CD4-positive, alpha-beta T cell treated with Interleukin-21 for 1 hour (primary cell): ENCODE data around the gene NSG2.
"Not testable (repeated sequence)": the region's sequence is repeated elsewhere in the genome, so short reads cannot be mapped to it uniquely, and the experiment has no call there.

Experiments used
- DNase-seq: peaks from one replicate; pipeline ENCODE4 v3.0.0-alpha.2; 2020

Gene NSG2

DNA sequence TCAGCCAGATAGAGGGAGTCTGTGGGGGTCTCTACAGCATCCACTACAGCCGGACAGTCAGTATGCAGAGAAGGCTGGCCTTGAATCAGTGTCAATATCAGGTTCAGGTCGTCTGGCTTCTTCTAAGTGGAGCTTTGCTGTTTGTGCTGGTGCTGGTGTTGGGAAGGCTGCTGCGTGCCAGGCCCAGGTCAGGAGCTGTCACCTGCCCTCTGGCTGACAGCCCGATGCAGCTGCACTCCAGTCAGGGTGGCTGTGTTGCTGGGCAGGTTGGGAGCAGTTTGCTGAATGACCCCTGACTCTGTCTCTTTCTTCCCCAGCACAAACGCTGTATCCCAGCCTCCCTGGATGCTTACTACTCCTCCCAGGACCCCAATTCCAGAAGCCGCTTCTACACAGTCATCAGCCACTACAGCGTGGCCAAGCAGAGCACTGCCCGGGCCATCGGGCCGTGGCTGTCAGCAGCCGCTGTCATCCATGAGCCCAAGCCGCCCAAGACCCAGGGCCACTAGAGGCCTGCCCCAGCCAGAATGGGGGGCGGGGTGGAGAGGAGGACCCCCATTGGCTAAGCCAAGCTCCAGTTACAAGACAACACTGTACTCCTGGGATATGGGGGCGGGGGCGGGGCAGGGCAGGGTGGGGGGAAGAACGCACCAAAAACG lies 61.6 kb downstream of the NSG2 start:
- no peak for DNase-seq

DNA sequence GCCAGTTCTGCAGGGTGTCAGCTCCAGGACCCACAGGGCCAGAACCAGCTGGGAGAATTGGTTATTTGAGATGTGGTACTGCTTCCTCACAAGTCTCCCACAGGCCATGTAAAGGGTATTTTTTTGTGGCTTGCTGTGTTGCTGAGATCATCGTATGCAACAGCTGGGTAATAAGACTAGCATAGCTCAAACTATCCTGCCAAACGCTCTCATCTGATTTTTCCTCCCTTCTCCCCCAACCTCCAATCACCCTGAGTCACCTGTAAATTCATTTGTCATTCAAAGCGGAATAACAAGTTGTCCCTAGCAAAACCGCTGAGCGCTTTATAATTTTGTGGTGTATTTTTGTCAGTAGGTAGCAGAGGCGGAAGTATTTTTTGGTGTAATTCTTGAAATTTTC lies 63.2 kb downstream of the NSG2 start:
- no peak for DNase-seq

DNA sequence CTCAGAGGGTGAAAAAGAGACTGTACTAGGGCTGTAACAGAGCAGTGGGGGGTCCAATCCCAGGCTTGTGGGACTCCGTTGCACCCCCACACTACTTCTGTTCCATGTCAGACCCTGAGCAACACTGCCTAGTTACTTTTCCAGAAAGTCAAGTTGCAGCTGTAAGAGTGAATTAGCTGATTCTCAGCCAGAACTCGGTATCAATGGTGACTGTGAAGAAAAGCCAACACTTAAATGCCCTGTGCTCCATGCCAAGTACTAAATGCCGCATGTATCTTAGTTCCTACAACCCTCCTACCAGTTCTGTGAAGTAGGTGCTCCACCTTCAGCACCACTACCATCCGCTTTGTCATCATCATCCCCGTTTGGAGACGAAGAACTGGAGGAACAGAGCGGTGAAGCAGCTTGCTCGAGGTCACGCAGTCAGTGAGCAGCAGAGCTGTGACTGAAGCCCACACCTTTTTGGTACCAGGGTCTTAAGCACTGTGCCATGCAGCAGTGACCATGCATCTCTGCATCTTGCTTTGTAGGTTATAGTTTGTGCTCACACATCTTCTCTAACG lies 64.3 kb downstream of the NSG2 start:
- DNase-seq: no peak

DNA sequence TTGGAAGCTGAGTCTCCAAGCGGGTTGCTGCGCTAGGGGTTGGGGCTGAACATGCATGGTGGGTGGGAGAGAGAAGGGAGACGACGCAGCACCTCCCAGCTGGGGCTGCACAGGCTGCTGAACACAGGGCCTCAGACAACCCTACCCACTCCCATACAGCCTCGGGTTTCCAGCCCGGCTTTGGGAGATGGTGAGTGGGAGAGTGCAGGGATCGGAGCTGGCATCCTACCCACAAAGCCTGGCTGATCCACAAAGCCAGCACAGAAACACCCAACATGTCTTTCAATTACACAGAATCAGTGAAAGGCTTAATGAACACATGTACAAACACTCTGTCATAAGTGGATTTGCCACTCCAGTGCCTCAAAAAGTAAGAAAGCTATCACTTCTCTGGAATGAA lies 64.8 kb downstream of the NSG2 start:
- DNase-seq: no peak

DNA sequence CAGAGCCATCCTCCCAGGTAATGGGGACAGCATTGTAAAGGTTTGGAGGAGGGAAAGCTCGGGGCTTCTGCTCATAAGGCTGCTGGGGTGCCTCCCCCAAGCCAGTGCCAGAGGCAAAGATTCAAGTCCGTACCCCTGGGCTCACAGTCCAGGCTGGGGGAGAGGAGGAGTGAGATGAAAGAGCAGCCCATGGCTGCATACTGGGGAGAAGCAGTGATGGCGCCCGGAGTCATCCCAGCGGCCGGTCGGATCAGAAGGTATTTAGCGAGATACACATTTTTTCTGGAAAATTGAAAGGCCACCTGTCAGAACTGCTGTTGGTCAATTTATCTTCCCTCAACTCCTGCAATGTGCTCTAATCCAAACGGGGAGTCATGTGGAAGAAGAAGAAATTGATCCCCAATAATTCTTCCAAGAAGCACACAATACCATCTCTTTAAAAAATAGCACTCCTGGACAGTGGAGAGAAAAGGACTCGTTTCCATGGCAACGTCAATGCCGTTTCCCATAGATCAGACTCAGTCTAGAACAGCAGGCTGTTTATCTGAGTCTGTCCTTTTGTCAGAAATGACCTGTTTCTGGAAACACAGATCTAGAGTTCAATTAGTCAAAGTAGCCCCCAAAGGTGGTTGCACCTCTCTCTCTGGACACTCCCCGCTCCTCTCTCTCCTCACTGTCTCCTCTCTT lies 65.9 kb downstream of the NSG2 start:
- DNase-seq: no peak

DNA sequence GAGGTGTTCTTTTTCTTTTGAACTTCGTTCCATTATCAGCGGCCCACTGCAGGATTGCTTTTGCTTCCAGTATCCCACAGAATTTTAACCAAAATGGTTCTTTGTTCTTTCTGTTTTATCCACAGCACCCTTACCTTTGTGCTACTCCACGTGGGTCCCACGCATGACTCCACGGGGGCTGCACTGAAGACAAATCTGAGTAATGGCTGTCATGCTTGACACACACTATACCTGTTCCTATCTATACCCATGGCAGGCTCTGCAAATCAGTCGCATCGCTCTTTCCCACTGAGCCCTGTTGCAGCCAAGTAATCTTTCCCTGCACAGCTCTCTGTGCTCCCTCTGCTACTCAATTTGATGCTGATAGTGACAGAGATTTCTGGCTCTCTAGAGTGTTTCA lies 69.7 kb downstream of the NSG2 start:
- DNase-seq: no peak

DNA sequence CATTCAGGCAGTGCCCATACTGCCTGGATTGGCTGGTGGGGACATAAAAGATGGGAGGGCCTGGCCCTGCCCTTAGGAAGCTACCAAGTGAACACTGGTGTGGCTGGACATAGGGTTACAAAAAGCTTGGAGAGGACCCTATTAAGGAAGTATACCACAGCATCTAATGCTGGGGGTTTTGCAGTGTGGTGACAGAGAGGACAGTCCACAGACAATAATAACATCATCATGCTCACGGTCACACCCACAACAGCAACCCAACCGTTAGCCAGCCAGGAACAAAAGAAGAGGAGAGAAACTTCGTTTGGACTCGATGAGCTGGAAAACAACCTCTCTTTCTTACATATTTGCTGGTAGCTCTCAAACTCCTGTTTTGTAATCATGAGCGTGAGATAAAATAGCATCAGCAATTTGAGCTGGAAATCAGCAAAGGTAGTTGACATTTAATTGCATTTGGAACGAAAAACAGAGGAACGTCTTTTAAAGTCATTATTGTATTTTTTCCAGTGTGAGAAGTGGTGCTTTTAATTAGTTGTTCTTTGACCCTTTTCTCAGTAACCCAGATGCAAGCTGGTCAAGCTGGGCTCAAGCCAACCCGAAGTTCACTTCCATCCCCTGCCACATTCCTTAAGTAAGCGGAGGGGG lies 73.4 kb downstream of the NSG2 start:
- DNase-seq: no peak

DNA sequence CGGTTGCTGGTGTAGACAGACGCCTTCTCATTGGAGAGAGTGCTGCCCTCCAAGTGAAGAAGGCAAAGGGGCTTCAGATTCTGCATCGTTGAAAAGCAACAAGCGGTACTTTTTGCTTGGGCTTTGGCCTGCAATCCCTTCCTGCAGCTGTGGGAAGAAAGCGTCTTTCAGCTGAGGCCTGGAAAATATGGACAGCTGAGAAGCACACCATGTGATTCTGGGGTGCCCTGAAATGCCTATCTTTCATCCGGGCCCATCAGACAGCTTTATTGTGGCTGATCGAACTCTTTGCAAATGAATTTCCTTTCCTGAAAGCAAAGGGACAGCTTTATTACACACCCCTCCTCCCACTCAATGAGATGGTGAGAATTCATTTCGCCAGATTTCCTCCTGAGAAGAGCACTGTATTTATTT lies 74.0 kb downstream of the NSG2 start:
- DNase-seq: no peak

DNA sequence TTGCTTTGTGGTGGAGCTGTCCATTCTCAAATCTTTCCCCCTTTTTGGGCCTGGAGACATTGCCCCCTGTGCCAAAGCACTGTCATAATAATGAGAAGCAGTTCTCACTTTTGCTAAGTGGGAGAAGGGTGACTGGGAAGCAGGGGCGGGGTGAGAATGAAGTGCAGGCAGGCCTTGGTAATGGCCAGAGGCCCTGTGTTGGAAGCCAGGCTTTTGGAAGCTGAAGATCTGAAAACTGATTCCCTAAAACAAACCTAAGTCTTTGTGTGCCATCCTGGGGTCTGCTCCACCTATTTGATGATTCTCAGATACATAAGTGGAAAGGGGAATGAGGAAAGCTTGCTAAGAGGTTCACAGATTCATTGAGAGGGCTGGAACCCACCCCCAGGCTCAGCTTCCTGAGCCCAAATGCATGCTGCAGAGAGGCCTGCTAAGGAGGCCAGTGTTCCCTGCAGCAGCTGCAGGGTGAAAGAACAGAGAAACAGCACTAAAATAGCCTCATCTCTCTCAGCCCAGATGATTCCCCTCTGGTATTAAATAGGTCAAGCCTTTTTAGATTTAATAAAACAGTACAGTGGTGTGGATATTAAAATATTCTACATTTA lies 75.0 kb downstream of the NSG2 start:
- DNase-seq: no peak

DNA sequence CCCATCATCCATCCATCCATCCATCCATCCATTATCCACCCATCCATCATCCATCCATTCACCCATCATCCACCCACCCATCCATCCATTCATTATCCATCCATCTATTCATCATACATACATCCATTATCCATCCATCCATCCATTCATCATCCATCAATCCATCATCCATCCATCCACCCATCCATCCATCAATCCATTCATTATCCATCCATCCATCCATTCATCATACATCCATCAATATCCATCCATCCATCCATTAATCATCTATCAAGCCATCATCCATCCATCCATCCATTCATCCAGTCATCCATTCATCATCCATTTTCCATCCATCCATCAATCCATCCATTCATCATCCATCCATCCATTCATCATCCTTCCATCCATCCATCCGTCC lies 89.0 kb downstream of the NSG2 start:
- DNase-seq: no peak

DNA sequence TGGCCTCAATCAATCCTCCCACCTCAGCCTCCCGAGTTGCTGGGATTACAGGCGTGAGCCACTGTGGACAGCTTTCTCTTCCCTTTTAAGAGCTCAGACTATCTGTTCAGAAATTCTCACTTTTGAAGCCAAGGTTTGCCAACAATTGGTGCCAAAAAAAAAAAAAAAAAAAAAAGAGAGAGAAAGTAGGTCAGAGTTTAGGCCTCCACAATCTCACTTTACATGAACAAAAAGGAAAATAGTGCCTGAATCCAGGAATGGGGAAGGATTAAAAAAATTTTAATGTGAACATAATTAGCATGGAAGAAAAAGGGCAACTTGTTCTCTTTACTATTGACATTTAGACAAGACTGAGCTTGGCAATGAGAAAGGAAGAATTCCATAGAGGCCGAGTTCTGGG lies 94.1 kb downstream of the NSG2 start:
- DNase-seq: no peak

DNA sequence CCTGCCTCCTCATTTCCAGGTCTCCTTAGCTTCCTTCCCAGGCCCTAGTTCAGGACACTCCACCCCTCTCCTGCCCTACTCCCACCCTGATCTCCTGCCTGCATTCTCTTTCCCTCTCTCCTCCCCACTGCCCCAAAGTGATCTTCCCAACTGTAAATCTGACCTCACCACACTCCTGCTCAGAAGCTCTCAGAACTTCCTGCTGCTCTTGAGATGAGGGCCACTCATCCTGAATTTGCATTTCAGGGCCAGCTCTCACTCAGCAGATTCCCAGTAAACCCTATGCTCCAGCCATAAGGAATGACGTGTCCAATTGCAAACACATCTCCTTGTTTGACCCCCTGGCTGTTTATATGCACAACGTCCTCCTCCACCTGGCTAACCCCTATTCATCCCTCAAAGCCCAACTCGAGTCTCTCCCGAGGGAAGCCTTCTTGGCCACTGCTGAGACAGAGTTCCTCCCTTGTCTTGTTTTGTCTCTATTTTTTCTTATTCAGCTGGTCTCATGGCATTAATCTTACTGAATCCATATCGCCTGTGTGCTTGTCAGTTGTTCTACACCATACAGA lies 95.0 kb downstream of the NSG2 start:
- no peak for DNase-seq

DNA sequence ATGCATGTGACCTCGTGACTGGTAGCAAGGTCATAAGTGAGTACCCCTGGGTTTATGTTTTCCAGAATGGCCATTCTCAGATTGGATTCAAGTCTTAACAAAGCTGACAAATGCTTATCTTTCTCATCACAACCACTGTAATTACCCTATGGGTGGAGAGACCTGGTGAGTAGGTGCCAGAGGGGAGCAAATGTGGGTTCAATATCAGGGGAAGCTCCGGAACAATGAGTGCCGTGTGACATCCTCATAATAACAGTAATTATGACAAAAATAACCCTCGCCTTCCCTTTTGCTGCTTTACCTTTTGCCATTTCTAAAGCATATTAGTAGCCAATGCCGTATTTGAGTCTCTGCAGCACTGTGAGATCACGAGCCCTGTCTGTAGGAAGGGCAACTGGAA lies 95.9 kb downstream of the NSG2 start:
- no peak for DNase-seq

DNA sequence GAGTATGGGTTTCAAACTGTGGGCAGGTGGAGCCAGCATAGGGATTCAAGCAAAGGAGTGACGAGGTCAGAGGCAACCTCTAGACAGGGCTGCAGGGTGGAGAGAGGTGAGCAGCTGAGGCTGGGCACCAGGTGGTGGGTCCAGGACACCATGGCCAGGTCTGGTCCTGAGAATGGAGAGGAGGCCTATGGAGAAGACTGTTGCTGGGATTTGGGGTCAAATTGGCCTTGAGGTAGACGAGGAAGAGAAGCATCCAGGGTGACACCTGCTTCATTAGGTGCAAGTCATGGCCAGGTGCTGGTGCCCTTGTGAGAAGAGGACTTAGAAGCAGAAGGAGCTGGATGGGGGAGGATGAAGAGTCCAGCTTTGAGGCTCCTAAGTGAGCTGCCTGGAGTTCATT lies 99.6 kb downstream of the NSG2 start:
- DNase-seq: no peak

DNA sequence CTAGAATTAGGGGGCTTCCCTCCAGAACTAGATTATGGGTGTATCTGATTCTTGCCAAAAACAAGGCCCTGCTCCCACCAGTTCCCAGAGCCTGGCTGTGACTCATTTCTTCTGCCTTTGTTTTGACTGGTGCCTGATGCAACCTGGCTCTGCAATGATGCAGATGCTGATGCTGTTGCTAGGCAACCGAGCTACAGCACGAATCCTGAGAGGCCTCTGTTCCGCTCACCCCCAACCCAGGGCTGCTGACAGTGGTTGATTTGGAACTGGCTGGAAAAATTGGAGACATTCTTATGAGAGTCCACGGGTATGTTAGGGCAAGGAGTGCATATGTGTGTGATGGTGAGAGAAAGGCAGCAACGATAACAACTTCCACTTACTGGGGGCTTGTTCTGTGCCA lies 100.3 kb downstream of the NSG2 start:
- DNase-seq: no peak

DNA sequence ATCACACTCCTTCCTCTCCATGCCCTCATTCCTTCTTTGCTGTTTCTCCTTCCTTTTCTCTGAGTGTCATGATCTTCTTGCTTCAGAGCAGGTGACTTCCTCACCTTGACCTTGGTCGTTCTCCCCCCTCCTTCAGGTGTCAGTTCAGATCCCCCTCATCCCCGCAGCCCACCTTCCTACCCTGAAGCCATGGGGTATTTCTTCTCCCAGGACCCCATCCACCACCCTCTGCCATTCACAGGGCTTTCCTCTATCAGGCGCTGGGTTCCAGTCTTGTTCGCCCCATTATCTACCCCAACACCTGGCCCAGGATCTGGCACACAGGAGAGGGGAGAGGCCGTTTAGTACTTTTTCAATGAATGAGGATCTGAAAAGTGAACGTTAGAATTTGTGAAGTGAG lies 101.0 kb downstream of the NSG2 start:
- DNase-seq: no peak

DNA sequence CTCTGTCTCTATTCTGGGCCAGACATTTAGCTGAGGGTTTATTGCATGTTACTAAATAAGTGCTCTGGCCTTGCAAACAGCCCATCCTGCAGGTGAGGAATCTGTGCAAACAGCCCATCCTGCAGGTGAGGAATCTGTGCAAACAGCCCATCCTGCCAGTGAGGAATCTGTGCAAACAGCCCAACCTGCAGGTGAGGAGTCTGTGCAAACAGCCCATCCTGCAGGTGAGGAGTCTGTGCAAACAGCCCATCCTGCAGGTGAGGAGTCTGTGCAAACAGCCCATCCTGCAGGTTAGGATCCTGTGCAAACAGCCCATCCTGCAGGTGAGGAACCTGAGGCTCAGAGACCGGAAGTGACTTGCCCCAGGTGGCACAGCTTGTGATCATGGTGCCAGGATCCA lies 101.5 kb downstream of the NSG2 start:
- not testable (repeated sequence) for DNase-seq

DNA sequence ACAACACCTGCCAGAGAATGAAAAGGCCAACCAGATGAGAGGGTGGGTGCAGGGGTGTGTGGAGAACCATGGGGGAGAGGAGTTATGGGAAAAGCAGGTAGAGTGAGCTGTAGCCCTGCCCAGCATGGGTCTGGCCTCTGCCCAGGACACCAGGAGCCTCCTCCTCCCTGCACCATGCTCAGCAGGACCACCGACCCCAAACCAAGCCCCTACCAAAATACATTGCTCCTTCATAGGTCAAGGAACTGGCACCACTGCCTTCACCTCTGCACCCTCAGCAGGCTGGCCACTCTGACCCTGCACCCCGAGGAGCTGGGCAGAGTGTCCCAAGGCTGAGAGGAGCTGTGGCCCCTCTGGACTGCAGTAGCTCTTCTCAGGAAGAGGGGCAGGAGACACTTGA lies 102.0 kb downstream of the NSG2 start:
- DNase-seq: no peak

DNA sequence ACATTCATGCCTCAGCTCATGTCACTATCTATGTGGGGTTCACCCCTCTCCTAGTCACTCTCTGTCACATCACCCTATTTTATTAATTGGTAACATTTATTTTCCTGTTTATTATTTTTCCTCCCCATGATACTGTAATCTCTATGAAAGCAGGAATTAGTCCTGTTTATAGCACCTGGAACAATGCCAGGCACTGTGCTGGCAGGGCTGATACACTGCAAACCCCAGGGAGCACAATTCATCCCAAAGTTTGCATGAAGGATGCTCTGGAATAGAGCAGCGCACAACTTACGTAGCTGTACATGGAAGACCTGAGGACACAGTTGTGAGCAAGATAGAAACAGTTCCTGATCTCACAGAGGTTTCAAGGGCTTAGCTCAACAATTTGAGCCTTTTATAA lies 103.2 kb downstream of the NSG2 start:
- no peak for DNase-seq

DNA sequence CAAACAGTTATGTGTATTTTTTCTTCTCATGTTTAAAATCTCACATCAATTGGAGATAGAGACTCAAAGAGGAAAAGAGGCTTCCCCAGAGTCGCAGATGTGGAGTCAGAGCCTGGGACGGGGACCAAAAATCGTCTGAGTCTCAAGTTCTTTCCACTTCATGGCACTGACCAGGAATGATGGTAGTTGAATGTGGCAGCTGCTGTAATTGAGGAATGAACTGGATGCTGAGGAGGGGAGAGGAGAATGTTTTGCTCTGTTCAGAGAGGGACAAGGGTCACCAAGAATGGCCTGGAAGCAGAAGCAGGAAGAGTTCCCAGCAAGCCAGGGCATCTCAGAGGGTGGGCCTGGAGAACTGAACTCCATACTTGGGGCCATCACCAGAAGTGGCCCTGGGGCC lies 103.9 kb downstream of the NSG2 start:
- DNase-seq: no peak

DNA sequence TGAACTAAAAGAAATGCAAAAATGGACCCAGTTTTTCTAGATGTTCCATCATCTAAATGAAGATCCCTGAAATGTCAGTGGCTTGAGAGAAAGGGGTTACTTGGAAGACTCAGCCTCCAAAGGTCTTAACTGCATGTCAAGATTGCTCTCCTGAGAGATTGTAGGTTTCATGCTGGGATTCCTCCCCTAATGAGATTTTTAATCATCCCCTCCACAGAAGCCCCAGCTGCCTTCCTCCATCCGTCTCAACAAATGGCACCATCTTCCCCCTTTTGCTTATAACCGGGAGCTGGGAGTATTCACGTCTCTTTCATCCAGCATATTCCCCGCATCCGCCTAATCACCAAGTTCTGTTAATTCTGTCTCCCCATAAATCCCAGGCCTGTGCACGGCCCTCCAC lies 104.5 kb downstream of the NSG2 start:
- no peak for DNase-seq

DNA sequence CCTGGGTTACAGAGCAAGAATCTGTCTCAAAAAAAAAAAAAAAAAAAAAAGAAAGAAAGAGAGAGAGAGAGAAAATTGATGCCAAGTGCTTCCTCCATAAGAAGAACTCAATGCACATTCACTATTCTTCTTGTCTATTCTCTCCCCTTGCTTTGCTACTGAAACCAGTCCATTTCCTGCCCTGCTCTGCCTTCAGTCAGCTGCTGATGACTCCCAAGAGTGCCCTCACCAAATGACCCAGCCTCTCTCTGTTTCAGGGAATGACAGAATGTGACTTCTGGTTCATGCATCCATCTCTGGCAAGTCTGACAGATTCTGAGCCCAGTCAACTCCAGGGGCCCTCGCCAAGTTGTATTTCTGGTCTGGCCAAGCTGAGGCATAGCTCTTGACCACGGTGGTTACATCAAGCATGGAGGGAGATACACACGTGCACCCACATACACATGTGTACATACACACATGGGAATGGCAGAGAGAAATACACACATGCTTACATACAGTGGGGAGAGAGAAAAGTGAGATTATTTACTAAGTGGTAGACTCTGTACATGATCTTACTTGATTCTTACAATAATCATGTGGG lies 106.2 kb downstream of the NSG2 start:
- DNase-seq: no peak

DNA sequence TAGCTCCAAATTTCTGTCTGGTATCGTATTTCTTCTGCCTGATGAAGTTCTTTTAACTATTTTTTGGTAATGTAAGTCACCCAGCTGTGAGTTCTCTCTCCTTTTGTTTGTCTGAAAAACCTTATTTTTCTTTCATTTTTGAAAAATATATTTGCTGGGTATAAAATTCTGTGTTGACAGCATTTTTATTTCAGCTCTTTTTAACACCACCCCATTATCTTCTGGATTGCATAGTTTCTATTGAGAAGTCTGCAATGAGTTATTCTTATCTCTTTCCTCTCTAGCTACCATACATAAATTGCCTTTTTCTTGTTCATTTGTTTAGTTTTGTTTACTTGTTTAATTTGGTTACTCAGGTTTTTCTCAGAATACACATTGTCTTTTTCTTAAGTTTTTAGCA lies 109.1 kb downstream of the NSG2 start:
- no peak for DNase-seq
